ENCODE measurements around the gene SIGLEC6. TPM values are rescaled to one million over a fixed set of nuclear protein-coding genes. Genes with fewer than 3 reads are reported as not detected.

SIGLEC6 gene
- total and polyA plus RNA-seq, 5 donors: 0.25 to 0.37 (median 0.35) TPM; not detected in 2

DNA sequence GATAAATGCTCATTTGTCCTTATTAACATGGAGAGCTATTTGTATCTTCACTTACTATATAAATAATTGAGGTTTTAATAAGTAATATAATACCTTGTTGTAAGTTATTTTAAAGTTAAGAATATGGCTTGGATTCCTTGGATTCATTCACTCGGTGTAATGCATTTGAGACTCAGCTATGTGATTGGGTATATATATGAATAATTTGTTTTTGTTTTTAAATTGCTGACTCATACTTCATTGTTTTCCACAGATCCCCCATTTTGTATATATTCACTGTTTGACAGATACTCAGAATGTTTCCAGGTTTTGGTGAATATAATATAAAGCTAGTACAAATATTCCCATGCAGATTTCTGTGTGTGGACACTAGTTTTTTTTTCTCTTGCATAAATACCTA is 59.9 kb downstream of the SIGLEC6 start:
- intact Hi-C loops (cut with DNase I): loop anchor here in 3 of 4 donors (5.0 to 10.0 kb wide), 2 partner anchors 186 to 343 kb away; no protein-coding TSS in a partner anchor
- Histone ChIP-seq H3K4me3 (ENCODE audit: low read length) (no peak overlapping the region), H3K27me3 (ENCODE audit: control insufficient read depth, insufficient read depth) (no peaks in the 10 kb centered on the region), H3K9me3 (ENCODE audit: control insufficient read depth, low read length) (no peaks in the 10 kb centered on the region), H3K4me1 (ENCODE audit: control insufficient read depth, insufficient read depth, low read length) (no peaks in the 10 kb centered on the region), H3K27ac (ENCODE audit: low read length) (no peak overlapping the region)
- WGBS: 63% methylated on average over 1 of the region's 1 CpG
- DNase-seq (no peak), ATAC-seq (no peak)

DNA sequence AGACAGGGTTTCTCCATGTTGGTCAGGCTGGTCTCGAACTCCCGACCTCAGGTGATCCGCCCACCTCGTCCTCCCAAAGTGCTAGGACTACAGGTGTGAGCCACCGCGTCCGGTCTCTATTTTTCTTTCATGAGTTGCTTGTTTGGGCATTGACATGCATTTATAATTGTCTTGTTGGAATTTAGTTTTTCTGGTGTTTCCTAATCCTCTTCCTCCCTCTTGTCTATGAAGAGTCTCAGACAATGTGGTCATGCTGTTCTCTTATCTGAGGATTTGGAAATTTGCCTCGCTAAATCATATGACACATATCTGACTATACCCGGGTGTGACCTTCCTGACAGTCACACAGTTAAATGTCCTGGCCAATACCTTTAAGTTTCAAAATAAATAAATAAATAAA is 60.5 kb downstream of the SIGLEC6 start:
- H3K27me3 ChIP-seq (ENCODE audit: control insufficient read depth, insufficient read depth): no peaks in the 10 kb centered on the region
- H3K4me3 ChIP-seq (ENCODE audit: low read length): no peak overlapping the region
- intact Hi-C loops (cut with DNase I): loop anchor here in 3 of 4 donors (5.0 to 10.0 kb wide), 2 partner anchors 186 to 344 kb away; no protein-coding TSS in a partner anchor
- no peaks in the 10 kb centered on the region for H3K9me3 ChIP-seq (ENCODE audit: control insufficient read depth, low read length)
- 65% methylated on average over 9 of the region's 9 CpGs for WGBS
- H3K27ac ChIP-seq (ENCODE audit: low read length): no peak overlapping the region
- H3K4me1 ChIP-seq (ENCODE audit: control insufficient read depth, insufficient read depth, low read length): no peaks in the 10 kb centered on the region
- ATAC-seq: no peak
- DNase-seq: no peak

DNA sequence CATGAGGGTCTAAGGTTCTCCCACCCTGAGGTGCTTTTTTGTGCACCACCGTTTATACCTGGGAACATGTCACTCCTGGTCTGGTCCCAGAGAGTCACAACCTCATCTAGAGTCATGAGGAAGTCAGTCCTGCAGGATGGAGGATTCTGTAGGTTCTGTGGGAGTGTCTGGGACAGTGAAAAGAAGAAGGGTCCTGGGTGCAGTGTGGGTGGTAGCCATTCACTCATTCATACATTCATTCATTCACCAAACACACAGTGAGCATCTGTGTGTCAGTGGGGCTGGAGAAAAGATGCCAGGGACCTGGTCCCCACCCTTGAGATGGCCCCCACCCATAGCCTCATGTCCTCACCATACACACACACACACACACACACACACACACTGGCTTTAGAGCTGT is 61.8 kb downstream of the SIGLEC6 start:
- 70% methylated on average over 1 of the region's 1 CpG for WGBS
- Histone ChIP-seq H3K4me3 (ENCODE audit: low read length) (no peak overlapping the region), H3K27ac (ENCODE audit: low read length) (no peak overlapping the region), H3K27me3 (ENCODE audit: control insufficient read depth, insufficient read depth) (no peaks in the 10 kb centered on the region), H3K9me3 (ENCODE audit: control insufficient read depth, low read length) (no peaks in the 10 kb centered on the region), H3K4me1 (ENCODE audit: control insufficient read depth, insufficient read depth, low read length) (no peaks in the 10 kb centered on the region)
- DNase-seq (no peak), ATAC-seq (no peak)
- intact Hi-C loops (cut with DNase I): loop anchor here in 3 of 4 donors (5.0 to 10.0 kb wide), 2 partner anchors 188 to 345 kb away; no protein-coding TSS in a partner anchor

DNA sequence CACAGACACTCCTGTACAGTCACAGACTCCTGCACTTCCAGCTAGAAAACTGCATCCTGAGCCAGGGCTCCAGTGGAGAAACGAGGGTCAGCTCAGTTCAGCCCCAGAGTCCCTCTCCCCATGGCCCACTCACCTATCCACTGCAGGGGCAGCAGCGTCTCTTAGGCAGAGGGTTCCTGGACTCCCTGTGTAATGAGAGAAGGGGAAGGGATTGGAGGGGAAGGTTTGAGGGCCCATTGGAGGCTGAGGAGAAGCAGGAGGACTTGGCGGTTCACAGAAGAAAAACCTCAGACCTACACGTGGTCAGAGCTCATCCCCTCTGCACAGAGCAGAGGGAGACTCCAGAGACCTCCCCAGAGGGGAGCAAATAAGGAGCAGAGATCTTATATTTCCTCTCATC is 62.3 kb downstream of the SIGLEC6 start:
- 52% methylated on average over 4 of the region's 4 CpGs for WGBS
- Histone ChIP-seq H3K4me3 (ENCODE audit: low read length) (no peak overlapping the region), H3K4me1 (ENCODE audit: control insufficient read depth, insufficient read depth, low read length) (no peaks in the 10 kb centered on the region), H3K9me3 (ENCODE audit: control insufficient read depth, low read length) (no peaks in the 10 kb centered on the region), H3K27me3 (ENCODE audit: control insufficient read depth, insufficient read depth) (no peaks in the 10 kb centered on the region), H3K27ac (ENCODE audit: low read length) (no peak overlapping the region)
- DNase-seq: no peak
- intact Hi-C loops (cut with DNase I): no loop called here
- ATAC-seq: no peak

DNA sequence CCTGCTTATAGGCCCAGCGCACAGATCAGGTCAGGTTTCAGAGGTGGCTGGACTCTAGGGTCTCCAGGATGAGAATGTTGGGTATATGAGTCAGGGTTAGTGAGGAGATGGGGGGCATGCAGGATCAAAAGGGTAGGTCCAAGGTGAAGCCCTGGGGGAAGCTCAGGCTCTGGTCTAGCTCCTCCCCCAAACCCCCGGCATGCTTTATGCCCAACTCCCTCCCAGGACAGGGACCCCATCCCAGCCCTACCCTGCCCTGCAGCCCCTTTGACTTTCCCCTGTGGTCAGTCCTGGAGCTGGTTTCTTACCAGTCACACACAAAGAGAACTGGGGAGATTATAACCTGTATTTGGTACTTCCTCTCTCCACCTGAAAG is 62.9 kb downstream of the SIGLEC6 start:
- H3K4me3 ChIP-seq (ENCODE audit: low read length): no peak overlapping the region
- DNase-seq: no peak
- WGBS: 81% methylated on average over 2 of the region's 2 CpGs
- no peak overlapping the region for H3K27ac ChIP-seq (ENCODE audit: low read length)
- ATAC-seq: no peak
- H3K27me3 ChIP-seq (ENCODE audit: control insufficient read depth, insufficient read depth): no peaks in the 10 kb centered on the region
- H3K9me3 ChIP-seq (ENCODE audit: control insufficient read depth, low read length): no peaks in the 10 kb centered on the region
- no peaks in the 10 kb centered on the region for H3K4me1 ChIP-seq (ENCODE audit: control insufficient read depth, insufficient read depth, low read length)
- intact Hi-C loops (cut with DNase I): no loop called here

DNA sequence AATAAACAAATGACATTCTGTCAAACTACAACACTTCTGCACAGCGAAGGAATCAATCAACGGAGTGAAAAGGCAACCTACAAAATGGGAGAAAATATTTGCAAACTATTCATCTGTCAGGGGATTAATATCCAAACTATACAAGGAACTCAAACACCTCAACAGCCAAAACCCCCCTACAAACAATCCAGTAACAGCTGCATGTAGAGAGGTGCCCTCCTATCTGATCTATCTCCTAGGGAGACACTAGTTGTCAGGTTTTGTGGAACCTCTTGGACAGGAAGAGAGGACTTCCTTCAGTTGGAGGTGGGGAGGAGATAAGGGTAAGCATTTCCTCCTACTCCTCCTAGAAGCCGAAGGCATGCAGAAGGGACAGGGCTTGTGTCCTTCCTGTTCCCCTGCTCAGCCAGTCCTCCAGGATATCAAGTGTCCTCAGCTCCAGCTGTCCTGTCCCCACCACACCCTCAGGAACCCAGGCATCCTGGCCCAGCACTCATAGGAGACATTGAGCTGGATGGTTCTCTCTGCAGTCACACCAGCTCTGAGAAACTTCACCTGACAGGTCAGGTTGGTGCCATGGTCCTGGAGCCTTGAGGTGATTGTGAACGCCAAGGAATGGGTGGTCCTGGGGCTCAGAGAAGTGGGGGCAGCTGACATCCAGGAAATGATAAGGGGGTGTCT is 63.5 kb downstream of the SIGLEC6 start:
- 61% methylated on average over 4 of the region's 4 CpGs for WGBS
- DNase-seq (no peak), ATAC-seq (no peak)
- Histone ChIP-seq H3K9me3 (ENCODE audit: control insufficient read depth, low read length) (no peaks in the 10 kb centered on the region), H3K27ac (ENCODE audit: low read length) (no peak overlapping the region), H3K4me3 (ENCODE audit: low read length) (no peak overlapping the region), H3K4me1 (ENCODE audit: control insufficient read depth, insufficient read depth, low read length) (no peaks in the 10 kb centered on the region), H3K27me3 (ENCODE audit: control insufficient read depth, insufficient read depth) (no peaks in the 10 kb centered on the region)
- intact Hi-C loops (cut with DNase I): no loop called here

Other genes starting within 250 kb of the SIGLEC6 start
- under 1 TPM in 1 of 4 donors, not detected in 3; 0.31 TPM for gene IGLON5, start 220.0 kb downstream of the SIGLEC6 start, total RNA-seq
- gene IGLON5, start 220.0 kb downstream of the SIGLEC6 start, polyA plus RNA-seq: 0.07 TPM
- 1 to 10 TPM in 3 of 4 donors, under 1 TPM in 1; 0.85 to 2.2 (median 1.6) TPM for gene VSIG10L, start 189.5 kb downstream of the SIGLEC6 start, total RNA-seq
- gene VSIG10L, start 189.5 kb downstream of the SIGLEC6 start, polyA plus RNA-seq: 2.0 TPM
- gene ETFB, start 165.3 kb downstream of the SIGLEC6 start, total RNA-seq: 100 to 1,000 TPM; 240 to 296 (median 258) TPM
- gene ETFB, start 165.3 kb downstream of the SIGLEC6 start, polyA plus RNA-seq: 452 TPM
- 1 to 10 TPM; 1.1 to 2.5 (median 2.2) TPM for gene CLDND2, start 162.7 kb downstream of the SIGLEC6 start, total RNA-seq
- 0.45 TPM for gene CLDND2, start 162.7 kb downstream of the SIGLEC6 start, polyA plus RNA-seq
- gene NKG7, start 159.0 kb downstream of the SIGLEC6 start, total RNA-seq: 1 to 10 TPM in 3 of 4 donors, under 1 TPM in 1; 0.89 to 3.1 (median 1.7) TPM
- 1.7 TPM for gene NKG7, start 159.0 kb downstream of the SIGLEC6 start, polyA plus RNA-seq
- gene LIM2, start 143.7 kb downstream of the SIGLEC6 start, total RNA-seq: not detected
- gene LIM2, start 143.7 kb downstream of the SIGLEC6 start, polyA plus RNA-seq: not detected
- gene C19orf84, start 141.1 kb downstream of the SIGLEC6 start, total RNA-seq: not detected
- gene C19orf84, start 141.1 kb downstream of the SIGLEC6 start, polyA plus RNA-seq: not detected
- 1 to 10 TPM in 3 of 4 donors, under 1 TPM in 1; 0.62 to 6.5 (median 2.7) TPM for gene SIGLEC10, start 114.0 kb downstream of the SIGLEC6 start, total RNA-seq
- gene SIGLEC10, start 114.0 kb downstream of the SIGLEC6 start, polyA plus RNA-seq: 0.77 TPM
- not detected for gene SIGLEC8, start 73.2 kb downstream of the SIGLEC6 start, total RNA-seq
- not detected for gene SIGLEC8, start 73.2 kb downstream of the SIGLEC6 start, polyA plus RNA-seq
- gene CEACAM18, start 53.1 kb downstream of the SIGLEC6 start, total RNA-seq: not detected
- gene CEACAM18, start 53.1 kb downstream of the SIGLEC6 start, polyA plus RNA-seq: not detected
- under 1 TPM in 1 of 4 donors, not detected in 3; 0.36 TPM for gene SIGLEC12, start 29.9 kb downstream of the SIGLEC6 start, total RNA-seq
- 0.05 TPM for gene SIGLEC12, start 29.9 kb downstream of the SIGLEC6 start, polyA plus RNA-seq
- 10 to 100 TPM in 2 of 4 donors, 1 to 10 TPM in 2; 8.7 to 12.4 (median 10.1) TPM for gene ZNF175, start 39.6 kb upstream of the SIGLEC6 start, total RNA-seq
- gene ZNF175, start 39.6 kb upstream of the SIGLEC6 start, polyA plus RNA-seq: 3.3 TPM
- gene SIGLEC5, start 98.7 kb upstream of the SIGLEC6 start, total RNA-seq: 1 to 10 TPM in 1 of 4 donors, under 1 TPM in 2, not detected in 1; 0.20 to 1.2 (median 0.88) TPM
- gene SIGLEC5, start 98.7 kb upstream of the SIGLEC6 start, polyA plus RNA-seq: not detected
- 1 to 10 TPM; 1.7 to 5.5 (median 3.8) TPM for gene SIGLEC14, start 115.2 kb upstream of the SIGLEC6 start, total RNA-seq
- gene SIGLEC14, start 115.2 kb upstream of the SIGLEC6 start, polyA plus RNA-seq: 0.75 TPM
- 10 to 100 TPM; 15.4 to 25.7 (median 17.2) TPM for gene SPACA6, start 161.7 kb upstream of the SIGLEC6 start, total RNA-seq
- 15.0 TPM for gene SPACA6, start 161.7 kb upstream of the SIGLEC6 start, polyA plus RNA-seq
- 1 to 10 TPM in 3 of 4 donors, under 1 TPM in 1; 0.40 to 1.2 (median 1.1) TPM for gene HAS1, start 192.3 kb upstream of the SIGLEC6 start, total RNA-seq
- gene HAS1, start 192.3 kb upstream of the SIGLEC6 start, polyA plus RNA-seq: 1.7 TPM
- gene FPR1, start 220.2 kb upstream of the SIGLEC6 start, total RNA-seq: 10 to 100 TPM in 1 of 4 donors, 1 to 10 TPM in 3; 3.6 to 15.1 (median 7.0) TPM
- gene FPR1, start 220.2 kb upstream of the SIGLEC6 start, polyA plus RNA-seq: 0.97 TPM
- gene FPR2, start 229.5 kb upstream of the SIGLEC6 start, total RNA-seq: 1 to 10 TPM in 2 of 4 donors, under 1 TPM in 2; 0.42 to 1.4 (median 1.0) TPM
- 0.09 TPM for gene FPR2, start 229.5 kb upstream of the SIGLEC6 start, polyA plus RNA-seq